Stimulated activated CD4-positive, alpha-beta T cell treated with anti-CD3 and anti-CD28 coated beads, Interleukin-12 subunit alpha, Interleukin-12 subunit beta, amount 100 ng/mL, for 4 hours (primary cell): ENCODE measurements around the gene DEFB121.
"Not testable (repeated sequence)": the region's sequence is repeated elsewhere in the genome, so short reads cannot be mapped to it uniquely, and the experiment has no call there.

Source experiments
- DNase-seq: peaks from one replicate; pipeline ENCODE4 v3.0.0-alpha.2; 2020

Gene DEFB121

GRCh38 chr20:31406115-31406514 lies at the start of gene DEFB121:
TSS of gene DEFB121 (minus strand) at chr20:31406215. CDS start at chr20:31406152, 63 bp downstream.
- no peak for DNase-seq

GRCh38 chr20:31454361-31454760 lies 48.3 kb upstream of the DEFB121 start:
- DNase-seq: no peak

GRCh38 chr20:31452575-31452974 lies 46.6 kb upstream of the DEFB121 start:
- no peak for DNase-seq

- DNase-seq: no peak
These were observed 43.7 kb upstream of the DEFB121 start for GRCh38 chr20:31449511-31450414.

GRCh38 chr20:31446084-31446819 lies 40.2 kb upstream of the DEFB121 start:
- DNase-seq: no peak

- DNase-seq: no peak
These were observed 34.1 kb upstream of the DEFB121 start, which contains the start of gene DEFB123 for GRCh38 chr20:31440012-31440659. TSS of gene DEFB123 (plus strand) at chr20:31440632. CDS start at chr20:31440699, 67 bp downstream.

- no peak for DNase-seq
These were observed 24.6 kb upstream of the DEFB121 start for GRCh38 chr20:31430568-31431115.

- not testable (repeated sequence) for DNase-seq
These were observed 21.6 kb upstream of the DEFB121 start for GRCh38 chr20:31427576-31427975.

GRCh38 chr20:31426891-31427551 lies 21.0 kb upstream of the DEFB121 start:
- DNase-seq: not testable (repeated sequence)

GRCh38 chr20:31425797-31426196 lies 19.8 kb upstream of the DEFB121 start:
- no peak for DNase-seq

- no peak for DNase-seq
These were observed 12.3 kb upstream of the DEFB121 start for GRCh38 chr20:31418307-31418706.

- DNase-seq: no peak
These were observed 9.6 kb upstream of the DEFB121 start for GRCh38 chr20:31415653-31416052.

- no peak for DNase-seq
These were observed 8.4 kb upstream of the DEFB121 start for GRCh38 chr20:31414381-31414780.

- DNase-seq: no peak
These were observed 4.0 kb upstream of the DEFB121 start for GRCh38 chr20:31410011-31410410.

GRCh38 chr20:31403886-31404285 lies 2.1 kb downstream of the DEFB121 start:
- DNase-seq: no peak

GRCh38 chr20:31394900-31395299 lies 11.1 kb downstream of the DEFB121 start:
- DNase-seq: no peak

GRCh38 chr20:31392836-31393235 lies 13.2 kb downstream of the DEFB121 start:
- no peak for DNase-seq

GRCh38 chr20:31390490-31390889 lies 15.5 kb downstream of the DEFB121 start, which contains the start of gene DEFB119:
TSS of gene DEFB119 (minus strand) at chr20:31390590. CDS start at chr20:31390483, 107 bp downstream.
- DNase-seq: no peak

- no peak for DNase-seq
These were observed 31.7 kb downstream of the DEFB121 start for GRCh38 chr20:31374346-31374745.

- DNase-seq: no peak
These were observed 37.7 kb downstream of the DEFB121 start, which contains the start of gene DEFB118 for GRCh38 chr20:31368301-31368700. TSS of gene DEFB118 (plus strand) at chr20:31368601. CDS start at chr20:31368651, 50 bp downstream.

GRCh38 chr20:31364272-31364671 lies 41.7 kb downstream of the DEFB121 start:
- DNase-seq: not testable (repeated sequence)

GRCh38 chr20:31363295-31363694 lies 42.7 kb downstream of the DEFB121 start:
- DNase-seq: no peak
